Progenitor cell of endocrine pancreas (in vitro differentiated cells): Measurements from ENCODE around the gene HIGD1A. TPM values are rescaled to one million over a fixed set of nuclear protein-coding genes. Genes with fewer than 3 reads are reported as not detected.

Source experiments
- DNase-seq: peaks from one replicate; pipeline ENCODE4 v3.0.0; 2021; ENCODE audit warnings: low spot score; ENCODE audit not compliant: unreplicated experiment
- H3K27ac Mint-ChIP-seq: 2 replicates; pipeline ENCODE4 v1.8.0; 2021; ENCODE audit warnings: mild to moderate bottlenecking, moderate library complexity, mixed read lengths
- H3K27me3 Mint-ChIP-seq: 2 replicates; pipeline ENCODE4 v1.8.0; 2021; ENCODE audit warnings: mixed read lengths
- H3K36me3 Mint-ChIP-seq: 2 replicates; pipeline ENCODE4 v1.8.0; 2022; ENCODE audit warnings: mixed read lengths; ENCODE audit not compliant: insufficient read depth
- H3K4me1 Mint-ChIP-seq: 2 replicates; pipeline ENCODE4 v1.8.0; 2021; ENCODE audit warnings: low read depth, mixed read lengths
- H3K4me3 Mint-ChIP-seq: 2 replicates; pipeline ENCODE4 v1.8.0; 2021; ENCODE audit warnings: low read depth, mild to moderate bottlenecking, moderate library complexity, mixed read lengths
- H3K9me3 Mint-ChIP-seq: 2 replicates; pipeline ENCODE4 v1.8.0; 2021; ENCODE audit warnings: low read depth, mixed read lengths
- CTCF ChIP-seq: fragments of 200-600 bp; sonication (generic); IDR thresholded peaks from one replicate; pipeline ENCODE4 v1.5.0; 2021; ENCODE audit warnings: antibody characterized with exemption, mild to moderate bottlenecking; ENCODE audit not compliant: unreplicated experiment
- total RNA-seq: library from RNA; stranded (reverse); gene quantifications from 2 replicates; pipeline ENCODE4 v1.2.1, GENCODE V29; 2021

HIGD1A gene
- total RNA-seq, 1 donor from 2014 or later: 92.3 TPM

- H3K9me3 Mint-ChIP-seq: peaks cover 3% of the 10 kb centered on the region
- no peak for DNase-seq
- H3K36me3 Mint-ChIP-seq: no peaks in the 10 kb centered on the region
- H3K27ac Mint-ChIP-seq: no peak overlapping the region
- H3K4me1 Mint-ChIP-seq: peaks cover 9% of the 10 kb centered on the region
- H3K27me3 Mint-ChIP-seq: no peaks in the 10 kb centered on the region
- no peak overlapping the region for H3K4me3 Mint-ChIP-seq
- TF ChIP-seq CTCF: no peak
Measured at GRCh38 chr3:42735019-42735418, 69.3 kb downstream of the HIGD1A start.

GRCh38 chr3:42734263-42734860, 69.9 kb downstream of the HIGD1A start:
- no peak overlapping the region for H3K27ac Mint-ChIP-seq
- peaks cover 9% of the 10 kb centered on the region for H3K4me1 Mint-ChIP-seq

GRCh38 chr3:42733501-42734262, 70.6 kb downstream of the HIGD1A start:
- no peaks in the 10 kb centered on the region for H3K36me3 Mint-ChIP-seq
- peaks cover 9% of the 10 kb centered on the region for H3K4me1 Mint-ChIP-seq
- H3K4me3 Mint-ChIP-seq: no peak overlapping the region

More at GRCh38 chr3:42734263-42734860, 69.9 kb downstream of the HIGD1A start:
- TF ChIP-seq CTCF: no peak
- no peak for DNase-seq
- peaks cover 3% of the 10 kb centered on the region for H3K9me3 Mint-ChIP-seq
- no peaks in the 10 kb centered on the region for H3K27me3 Mint-ChIP-seq
- H3K36me3 Mint-ChIP-seq: no peaks in the 10 kb centered on the region
- H3K4me3 Mint-ChIP-seq: no peak overlapping the region

More at GRCh38 chr3:42733501-42734262, 70.6 kb downstream of the HIGD1A start:
- no peak for DNase-seq
- no peak for TF ChIP-seq CTCF
- Mint-ChIP-seq H3K27me3 (no peaks in the 10 kb centered on the region), H3K9me3 (peaks cover 3% of the 10 kb centered on the region), H3K27ac (no peak overlapping the region)

Other genes starting within 250 kb of the HIGD1A start
- gene SEC22C, start 222.5 kb downstream of the HIGD1A start, total RNA-seq: 36.9 and 40.2 TPM in 2 replicates
- 39.5 and 43.9 TPM in 2 replicates for gene SS18L2, start 213.6 kb downstream of the HIGD1A start, total RNA-seq
- gene NKTR, start 203.8 kb downstream of the HIGD1A start, total RNA-seq: 142 and 155 TPM in 2 replicates
- gene ZBTB47, start 150.8 kb downstream of the HIGD1A start, total RNA-seq: 9.1 and 9.7 TPM in 2 replicates
- gene KLHL40, start 119.0 kb downstream of the HIGD1A start, total RNA-seq: not detected in 2 replicates
- gene HHATL, start 101.7 kb downstream of the HIGD1A start, total RNA-seq: not detected in 2 replicates
- gene CCDC13, start 31.2 kb downstream of the HIGD1A start, total RNA-seq: 2.3 and 2.5 TPM in 2 replicates
- 0.60 and 0.78 TPM in 2 replicates for gene ACKR2, start 5.0 kb upstream of the HIGD1A start, total RNA-seq
- not detected in 2 replicates for gene CYP8B1, start 71.4 kb upstream of the HIGD1A start, total RNA-seq
- 0.40 and 0.65 TPM in 2 replicates for gene ZNF662, start 101.7 kb upstream of the HIGD1A start, total RNA-seq
- gene GASK1A, start 174.8 kb upstream of the HIGD1A start, total RNA-seq: 1.9 and 2.3 TPM in 2 replicates